Neural progenitor cell (in vitro differentiated cells): ENCODE results near the gene IGFN1. TPM values are rescaled to one million over a fixed set of nuclear protein-coding genes. Genes with fewer than 3 reads are reported as not detected.

Experiments
- DNase-seq: peaks from one replicate; pipeline ENCODE4 v3.0.0-alpha.2; 2016; ENCODE audit warnings: low spot score
- H2AFZ ChIP-seq: fragments of 200-600 bp; sonication (generic); replicated peaks from 2 replicates; pipeline ENCODE4 v1.6.1; 2016; ENCODE audit warnings: antibody characterized with exemption
- H3F3A ChIP-seq: fragments of 200-600 bp; sonication (generic); 2 replicates; pipeline ENCODE4 v1.6.1; 2016; ENCODE audit warnings: antibody characterized with exemption, low read depth
- H3K27ac ChIP-seq: fragments of 200-600 bp; sonication (generic); 2 replicates; pipeline ENCODE4 v1.5.1; 2016; ENCODE audit warnings: mild to moderate bottlenecking
- H3K27me3 ChIP-seq: fragments of 200-600 bp; sonication (generic); 2 replicates; pipeline ENCODE4 v1.6.1; 2016; ENCODE audit warnings: mild to moderate bottlenecking, moderate library complexity
- H3K36me3 ChIP-seq: fragments of 200-600 bp; sonication (generic); 2 replicates; pipeline ENCODE4 v1.5.1; 2016
- H3K4me1 ChIP-seq: fragments of 200-600 bp; sonication (generic); 2 replicates; pipeline ENCODE4 v1.6.1; 2016; ENCODE audit warnings: mixed run types
- H3K4me2 ChIP-seq: fragments of 200-600 bp; sonication (generic); 2 replicates; pipeline ENCODE4 v1.6.1; 2016
- H3K4me3 ChIP-seq: fragments of 200-600 bp; sonication (generic); 2 replicates; pipeline ENCODE4 v1.5.1; 2016
- H3K79me2 ChIP-seq: fragments of 200-600 bp; sonication (generic); 2 replicates; pipeline ENCODE4 v1.6.1; 2016; ENCODE audit warnings: low read depth
- H3K9ac ChIP-seq: fragments of 200-600 bp; sonication (generic); 2 replicates; pipeline ENCODE4 v1.6.1; 2016
- H3K9me3 ChIP-seq: fragments of 200-600 bp; sonication (generic); 2 replicates; pipeline ENCODE4 v1.5.1; 2016; ENCODE audit warnings: low read depth
- H4K20me1 ChIP-seq: fragments of 200-600 bp; sonication (generic); 2 replicates; pipeline ENCODE4 v1.6.1; 2016; ENCODE audit warnings: low read depth
- H3K27ac Mint-ChIP-seq: 3 replicates; pipeline ENCODE4 v1.8.0; 2021; ENCODE audit warnings: mixed read lengths
- H3K27me3 Mint-ChIP-seq: 2 replicates; pipeline ENCODE4 v1.8.0; 2022; ENCODE audit warnings: low read depth, mild to moderate bottlenecking, inconsistent platforms, moderate library complexity, mixed read lengths; ENCODE audit not compliant: insufficient read depth
- H3K36me3 Mint-ChIP-seq: 3 replicates; pipeline ENCODE4 v1.8.0; 2021; ENCODE audit warnings: mixed read lengths
- H3K4me1 Mint-ChIP-seq: 3 replicates; pipeline ENCODE4 v1.8.0; 2021; ENCODE audit warnings: mixed read lengths
- H3K4me3 Mint-ChIP-seq: 3 replicates; pipeline ENCODE4 v1.8.0; 2021; ENCODE audit warnings: mild to moderate bottlenecking, moderate library complexity, mixed read lengths
- H3K9me3 Mint-ChIP-seq: 3 replicates; pipeline ENCODE4 v1.8.0; 2020; ENCODE audit warnings: mixed read lengths
- EZH2 ChIP-seq: fragments of 200-600 bp; sonication (generic); IDR thresholded peaks from 2 replicates; pipeline ENCODE4 v1.6.1; 2017; ENCODE audit warnings: antibody characterized with exemption, mild to moderate bottlenecking, moderate library complexity
- EZH2phosphoT487 ChIP-seq: fragments of 200-600 bp; sonication (generic); IDR thresholded peaks from 2 replicates; pipeline ENCODE4 v1.6.1; 2017; ENCODE audit warnings: antibody characterized with exemption
- total RNA-seq: library from RNA; depleted of rRNA; stranded (reverse); fragments of >200 nt; gene quantifications from 2 replicates; pipeline ENCODE4 v1.2.3, GENCODE V29; 2015; ENCODE audit warnings: low replicate concordance
- TF ChIP-seq, protein P1 (sequence below): fragments of 200-600 bp; sonication (generic); IDR thresholded peaks from 2 replicates; pipeline ENCODE4 v1.5.1; 2017; ENCODE audit warnings: antibody characterized with exemption, mild to moderate bottlenecking

Gene IGFN1
- total RNA-seq, 1 donor from 2014 or later = not detected

DNA sequence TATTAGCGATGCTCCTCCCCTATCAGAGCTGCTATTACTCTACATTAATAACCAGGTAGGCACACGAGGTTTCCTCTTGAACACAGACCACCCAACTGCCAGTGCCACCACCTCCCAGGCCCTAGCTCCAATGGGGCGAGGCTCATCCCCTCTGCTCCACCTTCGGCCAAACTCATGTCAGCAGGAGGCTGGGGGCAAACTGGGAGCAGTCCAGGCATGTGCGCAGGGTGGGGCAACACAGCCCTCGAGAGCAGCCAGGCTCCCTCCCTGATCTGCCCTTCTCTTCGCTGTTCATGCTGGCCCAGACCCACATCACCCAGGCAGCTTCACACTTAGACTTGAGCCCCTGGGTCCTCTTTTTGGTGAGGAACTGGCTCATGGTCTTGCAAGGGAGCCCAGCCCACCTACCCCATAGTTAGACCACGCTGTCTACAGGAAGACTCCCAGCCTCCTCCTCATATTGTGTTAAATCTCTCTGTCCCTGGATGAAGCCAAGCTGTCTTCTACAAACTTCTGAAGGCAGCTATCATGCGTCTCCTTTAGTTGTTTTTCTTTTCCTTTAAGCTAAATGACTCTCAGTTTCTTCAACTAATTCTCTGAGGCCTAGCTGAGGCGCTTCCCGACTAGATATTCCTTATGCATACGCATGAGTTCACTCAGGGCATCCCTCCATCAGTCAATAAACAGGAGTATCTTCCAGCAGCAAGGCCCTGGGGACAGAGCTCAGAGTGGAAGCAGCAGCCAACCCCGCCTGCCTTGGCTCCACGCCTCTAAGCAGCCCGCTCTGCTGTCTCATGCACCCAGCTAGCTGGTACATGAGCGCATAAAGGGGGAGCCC lies 48.4 kb upstream of the IGFN1 start:
- no peaks in the 10 kb centered on the region for H3K36me3 ChIP-seq

GRCh38 chr1:201142849-201143725 lies 47.5 kb upstream of the IGFN1 start:
- peaks cover 40% of the 10 kb centered on the region for H3K36me3 Mint-ChIP-seq
- H3K4me1 ChIP-seq = peaks cover 5% of the 10 kb centered on the region
- H3K27me3 Mint-ChIP-seq = peaks cover 8% of the 10 kb centered on the region
- TF ChIP-seq, protein P1, sequence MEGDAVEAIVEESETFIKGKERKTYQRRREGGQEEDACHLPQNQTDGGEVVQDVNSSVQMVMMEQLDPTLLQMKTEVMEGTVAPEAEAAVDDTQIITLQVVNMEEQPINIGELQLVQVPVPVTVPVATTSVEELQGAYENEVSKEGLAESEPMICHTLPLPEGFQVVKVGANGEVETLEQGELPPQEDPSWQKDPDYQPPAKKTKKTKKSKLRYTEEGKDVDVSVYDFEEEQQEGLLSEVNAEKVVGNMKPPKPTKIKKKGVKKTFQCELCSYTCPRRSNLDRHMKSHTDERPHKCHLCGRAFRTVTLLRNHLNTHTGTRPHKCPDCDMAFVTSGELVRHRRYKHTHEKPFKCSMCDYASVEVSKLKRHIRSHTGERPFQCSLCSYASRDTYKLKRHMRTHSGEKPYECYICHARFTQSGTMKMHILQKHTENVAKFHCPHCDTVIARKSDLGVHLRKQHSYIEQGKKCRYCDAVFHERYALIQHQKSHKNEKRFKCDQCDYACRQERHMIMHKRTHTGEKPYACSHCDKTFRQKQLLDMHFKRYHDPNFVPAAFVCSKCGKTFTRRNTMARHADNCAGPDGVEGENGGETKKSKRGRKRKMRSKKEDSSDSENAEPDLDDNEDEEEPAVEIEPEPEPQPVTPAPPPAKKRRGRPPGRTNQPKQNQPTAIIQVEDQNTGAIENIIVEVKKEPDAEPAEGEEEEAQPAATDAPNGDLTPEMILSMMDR = no peak
- no peak for TF ChIP-seq EZH2phosphoT487
- no peak for TF ChIP-seq EZH2
- DNase-seq = no peak
- no peaks in the 10 kb centered on the region for H3K79me2 ChIP-seq
- H3K4me3 Mint-ChIP-seq = no peak overlapping the region
- no peaks in the 10 kb centered on the region for H3F3A ChIP-seq
- H2AFZ ChIP-seq = no peak overlapping the region
- H3K4me3 ChIP-seq = no peak overlapping the region
- H3K27me3 ChIP-seq = no peaks in the 10 kb centered on the region
- H3K27ac ChIP-seq = no peak overlapping the region
- peaks cover 9% of the 10 kb centered on the region for H3K4me1 Mint-ChIP-seq
- H3K4me2 ChIP-seq = no peak overlapping the region
- H4K20me1 ChIP-seq = peaks cover 30% of the 10 kb centered on the region
- H3K9ac ChIP-seq = no peak overlapping the region
- no peaks in the 10 kb centered on the region for H3K36me3 ChIP-seq
- no peak overlapping the region for H3K27ac Mint-ChIP-seq
- no peaks in the 10 kb centered on the region for H3K9me3 Mint-ChIP-seq
- H3K9me3 ChIP-seq = no peaks in the 10 kb centered on the region

More for the DNA sequence above, 48.4 kb upstream of the IGFN1 start:
- no peak for DNase-seq
- peaks cover 5% of the 10 kb centered on the region for H3K4me1 ChIP-seq
- no peak overlapping the region for H3K27ac ChIP-seq
- no peaks in the 10 kb centered on the region for H3F3A ChIP-seq
- Mint-ChIP-seq H3K27ac (no peak overlapping the region), H3K9me3 (no peaks in the 10 kb centered on the region), H3K4me1 (peaks cover 9% of the 10 kb centered on the region), H3K27me3 (peaks cover 8% of the 10 kb centered on the region), H3K36me3 (peaks cover 35% of the 10 kb centered on the region), H3K4me3 (no peak overlapping the region)
- H3K9ac ChIP-seq = no peak overlapping the region
- no peak overlapping the region for H3K4me3 ChIP-seq
- H3K79me2 ChIP-seq = no peaks in the 10 kb centered on the region
- H4K20me1 ChIP-seq = peaks cover 22% of the 10 kb centered on the region
- H3K9me3 ChIP-seq = no peaks in the 10 kb centered on the region
- no peak overlapping the region for H3K4me2 ChIP-seq
- TF ChIP-seq EZH2phosphoT487 (no peak), EZH2 (no peak)
- TF ChIP-seq, protein P1 = no peak
- no peak overlapping the region for H2AFZ ChIP-seq
- H3K27me3 ChIP-seq = no peaks in the 10 kb centered on the region

GRCh38 chr1:201143726-201144635 lies 46.6 kb upstream of the IGFN1 start:
- no peaks in the 10 kb centered on the region for H3K9me3 Mint-ChIP-seq
- Histone ChIP-seq H3F3A (no peaks in the 10 kb centered on the region), H3K4me3 (no peak overlapping the region), H3K9me3 (no peaks in the 10 kb centered on the region), H3K9ac (no peak overlapping the region), H4K20me1 (peaks cover 39% of the 10 kb centered on the region), H3K79me2 (no peaks in the 10 kb centered on the region), H3K36me3 (no peaks in the 10 kb centered on the region), H3K4me2 (no peak overlapping the region), H3K27ac (no peak overlapping the region), H2AFZ (no peak overlapping the region), H3K27me3 (no peaks in the 10 kb centered on the region), H3K4me1 (peaks cover 5% of the 10 kb centered on the region)
- TF ChIP-seq EZH2phosphoT487 (no peak), EZH2 (no peak)
- TF ChIP-seq, protein P1 = no peak
- H3K4me3 Mint-ChIP-seq = peak overlapping the region; percentile 44
- H3K27ac Mint-ChIP-seq = peak overlapping the region; percentile 55
- DNase-seq = no peak
- peaks cover 8% of the 10 kb centered on the region for H3K27me3 Mint-ChIP-seq
- peaks cover 40% of the 10 kb centered on the region for H3K36me3 Mint-ChIP-seq
- H3K4me1 Mint-ChIP-seq = peaks cover 9% of the 10 kb centered on the region
